SK-N-MC (cell line): ENCODE data around the gene TNP2.

Source experiments
- DNase-seq: peaks from one replicate; pipeline ENCODE4 v3.0.0-alpha.2; 2011; ENCODE audit warnings: low read depth, low spot score
- H3K27ac ChIP-seq: fragments of 200-600 bp; sonication (generic); 2 replicates; pipeline ENCODE4 v1.5.1; 2016; ENCODE audit warnings: mixed run types
- H3K36me3 ChIP-seq: fragments of 200-600 bp; sonication (generic); 2 replicates; pipeline ENCODE4 v1.6.1; 2017; ENCODE audit warnings: antibody characterized with exemption, low read length, mixed read lengths; ENCODE audit not compliant: insufficient read depth
- H3K4me3 ChIP-seq: fragments of 200-600 bp; sonication (generic); 2 replicates; pipeline ENCODE4 v1.5.1; 2016
- H3K9ac ChIP-seq: fragments of 200-600 bp; sonication (generic); 2 replicates; pipeline ENCODE4 v1.8.0; 2017; ENCODE audit warnings: mixed run types, mixed read lengths; ENCODE audit not compliant: insufficient read length
- H3K9me3 ChIP-seq: fragments of 200-600 bp; sonication (generic); 2 replicates; pipeline ENCODE4 v1.6.1; 2017; ENCODE audit warnings: low read depth, mild to moderate bottlenecking, antibody characterized with exemption, low read length, moderate library complexity, mixed read lengths
- EZH2 ChIP-seq: fragments of 200-600 bp; sonication (generic); IDR thresholded peaks from one replicate; pipeline ENCODE4 v1.6.1; 2017; ENCODE audit warnings: antibody characterized with exemption
- FOXP2 ChIP-seq: optimal IDR thresholded peaks from 2 replicates; pipeline ENCODE3; 2011; ENCODE audit warnings: mild to moderate bottlenecking, moderate library complexity; ENCODE audit not compliant: insufficient read depth; ENCODE audit errors: extremely low read length, control extremely low read depth
- POLR2AphosphoS5 ChIP-seq: IDR thresholded peaks from 2 replicates; pipeline ENCODE4 v1.6.1; 2012; ENCODE audit warnings: mild to moderate bottlenecking, low read depth, low read length, borderline replicate concordance

Gene TNP2

GRCh38 chr16:11250091-11250785, 18.9 kb downstream of the TNP2 start:
- H3K36me3 ChIP-seq = no peaks in the 10 kb centered on the region
- TF ChIP-seq EZH2 (no peak), POLR2AphosphoS5 (no peak), FOXP2 (no peak)
- H3K9ac ChIP-seq = no peak overlapping the region
- H3K9me3 ChIP-seq = no peaks in the 10 kb centered on the region
- H3K4me3 ChIP-seq = no peak overlapping the region
- H3K27ac ChIP-seq = no peak overlapping the region
- no peak for DNase-seq

GRCh38 chr16:11249233-11250061, 19.7 kb downstream of the TNP2 start:
- H3K36me3 ChIP-seq = no peaks in the 10 kb centered on the region
- no peaks in the 10 kb centered on the region for H3K9me3 ChIP-seq
- no peak for DNase-seq
- no peak overlapping the region for H3K9ac ChIP-seq
- no peak overlapping the region for H3K4me3 ChIP-seq
- TF ChIP-seq POLR2AphosphoS5 = no peak
- TF ChIP-seq EZH2 = no peak
- TF ChIP-seq FOXP2 = no peak
- H3K27ac ChIP-seq = no peak overlapping the region

- Histone ChIP-seq H3K36me3 (no peaks in the 10 kb centered on the region), H3K4me3 (no peak overlapping the region), H3K27ac (no peak overlapping the region), H3K9ac (no peak overlapping the region), H3K9me3 (no peaks in the 10 kb centered on the region)
- no peak for DNase-seq
- TF ChIP-seq POLR2AphosphoS5 = no peak
- no peak for TF ChIP-seq EZH2
- no peak for TF ChIP-seq FOXP2
Measured at GRCh38 chr16:11248133-11248532, 21.0 kb downstream of the TNP2 start.

GRCh38 chr16:11245988-11246387, 23.1 kb downstream of the TNP2 start:
- no peaks in the 10 kb centered on the region for H3K36me3 ChIP-seq
- H3K27ac ChIP-seq = no peak overlapping the region
- H3K9ac ChIP-seq = no peak overlapping the region
- DNase-seq = no peak
- H3K9me3 ChIP-seq = no peaks in the 10 kb centered on the region
- no peak for TF ChIP-seq POLR2AphosphoS5
- TF ChIP-seq FOXP2 = no peak
- no peak for TF ChIP-seq EZH2
- no peak overlapping the region for H3K4me3 ChIP-seq

GRCh38 chr16:11245222-11245737, 23.8 kb downstream of the TNP2 start:
- Histone ChIP-seq H3K4me3 (no peak overlapping the region), H3K9me3 (no peaks in the 10 kb centered on the region), H3K27ac (no peak overlapping the region), H3K36me3 (no peaks in the 10 kb centered on the region), H3K9ac (no peak overlapping the region)
- no peak for DNase-seq
- TF ChIP-seq FOXP2 = no peak
- no peak for TF ChIP-seq POLR2AphosphoS5
- TF ChIP-seq EZH2 = no peak

DNA sequence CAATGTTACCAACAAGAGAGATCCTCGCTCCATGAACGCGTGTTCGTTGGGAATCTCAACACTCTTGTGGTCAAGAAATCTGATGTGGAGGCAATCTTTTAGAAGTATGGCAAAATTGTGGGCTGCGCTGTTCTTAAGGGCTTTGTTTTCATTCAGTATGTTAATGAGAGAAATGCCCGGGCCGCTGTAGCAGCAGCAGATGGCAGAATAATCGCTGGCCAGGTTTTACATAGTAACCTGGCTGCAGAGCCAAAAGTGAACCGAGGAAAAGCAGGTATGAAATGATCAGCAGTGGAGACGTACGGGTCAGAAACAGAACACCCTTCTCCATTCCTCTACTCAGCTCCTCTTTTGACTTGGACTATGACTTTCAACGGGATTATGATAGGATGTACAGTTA, 26.5 kb downstream of the TNP2 start:
- TF ChIP-seq EZH2 (no peak), POLR2AphosphoS5 (no peak), FOXP2 (no peak)
- H3K27ac ChIP-seq = no peak overlapping the region

GRCh38 chr16:11241480-11242204, 27.5 kb downstream of the TNP2 start:
- Histone ChIP-seq H3K27ac (no peak overlapping the region), H3K9ac (no peak overlapping the region), H3K4me3 (no peak overlapping the region), H3K9me3 (no peaks in the 10 kb centered on the region), H3K36me3 (no peaks in the 10 kb centered on the region)
- DNase-seq = no peak
- TF ChIP-seq POLR2AphosphoS5 = no peak
- no peak for TF ChIP-seq EZH2
- TF ChIP-seq FOXP2 = no peak

More for the DNA sequence above, 26.5 kb downstream of the TNP2 start:
- no peak overlapping the region for H3K4me3 ChIP-seq
- DNase-seq = no peak
- no peak overlapping the region for H3K9ac ChIP-seq
- H3K36me3 ChIP-seq = no peaks in the 10 kb centered on the region
- no peaks in the 10 kb centered on the region for H3K9me3 ChIP-seq

DNA sequence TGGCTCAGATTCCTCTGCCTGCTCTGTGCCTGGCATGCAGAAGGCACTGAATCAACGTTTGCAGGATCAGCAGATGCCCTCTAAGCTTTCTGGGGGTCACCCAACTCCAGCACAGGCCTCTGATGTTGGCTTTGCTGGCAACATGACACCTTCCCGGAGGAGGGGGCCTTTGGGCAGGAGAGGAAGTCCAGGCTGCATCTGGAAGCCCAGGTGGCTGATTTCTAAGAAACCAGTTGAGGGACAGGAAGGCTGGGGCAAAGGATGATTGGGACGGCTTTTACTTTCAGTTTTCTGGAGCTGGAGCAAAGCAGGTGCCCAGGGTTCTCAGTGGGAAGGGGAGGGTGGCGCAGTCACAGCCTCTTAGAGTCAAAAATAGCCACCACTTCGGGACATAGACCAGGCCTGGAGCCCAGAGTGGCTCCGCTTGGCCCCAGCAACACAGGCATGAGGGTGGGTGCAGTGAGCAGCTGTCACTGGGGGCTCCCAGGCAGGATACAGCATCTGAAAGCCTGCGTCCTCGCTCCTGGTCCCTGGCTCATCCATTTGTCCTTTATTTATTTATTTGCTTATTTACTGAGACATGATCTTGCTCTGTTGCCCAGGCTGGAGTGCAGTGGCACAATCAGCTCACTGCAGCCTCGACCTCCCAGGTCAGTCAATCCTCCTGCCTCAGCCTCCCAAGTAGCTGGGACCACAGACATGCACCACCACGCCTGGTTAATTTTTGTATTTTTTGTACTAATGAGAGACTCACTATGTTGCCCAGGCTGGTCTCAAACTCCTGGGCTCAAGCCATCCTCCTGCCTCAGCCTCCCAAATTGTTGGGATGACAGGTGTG, 28.3 kb downstream of the TNP2 start:
- no peak for DNase-seq
- H3K9me3 ChIP-seq = no peaks in the 10 kb centered on the region
- no peak overlapping the region for H3K27ac ChIP-seq
- no peak overlapping the region for H3K4me3 ChIP-seq
- no peak overlapping the region for H3K9ac ChIP-seq
- TF ChIP-seq FOXP2 (no peak), POLR2AphosphoS5 (no peak), EZH2 (no peak)
- H3K36me3 ChIP-seq = no peaks in the 10 kb centered on the region
